ENCODE results near the gene MEIS3.

Gene MEIS3

GRCh38 chr19:47357788-47358680 lies 61.3 kb downstream of the MEIS3 start:
- no peak for DNase-seq (ENCODE audit: low spot score)

DNA sequence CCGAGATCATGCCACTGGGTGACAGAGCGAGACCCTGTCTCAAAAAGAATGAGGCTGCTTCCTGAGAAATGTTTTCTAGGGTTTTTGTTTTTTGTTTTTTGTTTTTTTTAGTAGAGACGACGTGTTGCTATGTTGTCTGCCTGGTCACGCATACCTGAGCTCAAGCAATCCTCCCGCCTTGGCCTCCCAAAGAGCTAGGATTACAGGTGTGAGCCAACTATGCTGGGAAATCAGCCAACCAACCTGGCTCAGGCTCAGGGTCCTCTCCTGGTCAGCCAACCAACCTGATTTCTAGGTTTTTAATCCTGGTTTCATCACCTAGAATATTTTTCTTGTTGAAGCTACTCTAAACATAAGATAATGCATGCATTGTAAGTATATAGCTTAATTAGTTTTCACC lies 62.4 kb downstream of the MEIS3 start:
- DNase-seq (ENCODE audit: low spot score) = no peak

GRCh38 chr19:47353307-47353712 lies 66.0 kb downstream of the MEIS3 start:
- no peak for DNase-seq (ENCODE audit: low spot score)
